Stimulated activated CD4-positive, alpha-beta T cell treated with anti-CD3 and anti-CD28 coated beads, Interleukin-4, amount 100 ng/mL, for 4 hours (primary cell): ENCODE results near the gene KIF26B.
"Not testable (repeated sequence)": the region's sequence is repeated elsewhere in the genome, so short reads cannot be mapped to it uniquely, and the experiment has no call there.

Experiments
- DNase-seq, 2 experiments: peaks; one replicate each; pipeline ENCODE4 v3.0.0-alpha.2; 2020

The KIF26B gene

DNA sequence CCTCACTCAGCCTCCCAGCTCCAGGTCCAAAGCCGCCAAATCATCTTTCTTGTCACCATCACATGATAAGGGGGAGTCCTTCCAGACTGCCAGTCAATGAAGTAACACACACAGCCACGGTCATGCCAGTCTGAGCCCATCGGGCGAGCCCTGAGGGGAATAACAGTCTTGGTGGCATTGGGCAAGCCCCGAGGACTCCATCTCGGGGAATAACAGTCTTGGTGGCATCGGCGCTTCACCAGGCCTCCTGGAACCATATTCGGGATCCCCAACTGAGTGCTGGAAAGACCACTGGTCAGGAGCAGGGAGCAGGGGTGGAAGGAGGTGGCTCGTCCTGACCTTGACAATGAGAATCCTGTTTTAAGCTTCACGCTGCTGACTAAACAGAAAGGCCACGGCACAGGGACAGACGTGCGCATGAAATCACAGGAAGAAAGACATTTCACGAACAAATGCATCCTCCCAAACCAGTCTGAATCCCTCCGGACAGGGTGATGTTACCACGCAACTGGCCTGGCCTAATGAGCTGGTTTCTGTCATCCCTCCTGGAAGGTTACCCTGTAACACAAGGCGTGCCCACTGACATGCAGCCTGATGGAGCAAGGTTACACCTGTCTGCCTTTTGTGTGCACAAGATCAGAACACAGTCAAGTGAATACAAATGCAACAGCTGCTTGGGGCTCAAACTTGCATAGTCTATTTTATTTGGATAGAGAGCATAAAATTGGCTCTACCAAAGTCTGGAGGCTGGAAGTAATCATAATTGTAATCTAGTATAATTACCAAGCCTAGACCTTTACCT lies 517.4 kb downstream of the KIF26B start:
- no peak for DNase-seq

DNA sequence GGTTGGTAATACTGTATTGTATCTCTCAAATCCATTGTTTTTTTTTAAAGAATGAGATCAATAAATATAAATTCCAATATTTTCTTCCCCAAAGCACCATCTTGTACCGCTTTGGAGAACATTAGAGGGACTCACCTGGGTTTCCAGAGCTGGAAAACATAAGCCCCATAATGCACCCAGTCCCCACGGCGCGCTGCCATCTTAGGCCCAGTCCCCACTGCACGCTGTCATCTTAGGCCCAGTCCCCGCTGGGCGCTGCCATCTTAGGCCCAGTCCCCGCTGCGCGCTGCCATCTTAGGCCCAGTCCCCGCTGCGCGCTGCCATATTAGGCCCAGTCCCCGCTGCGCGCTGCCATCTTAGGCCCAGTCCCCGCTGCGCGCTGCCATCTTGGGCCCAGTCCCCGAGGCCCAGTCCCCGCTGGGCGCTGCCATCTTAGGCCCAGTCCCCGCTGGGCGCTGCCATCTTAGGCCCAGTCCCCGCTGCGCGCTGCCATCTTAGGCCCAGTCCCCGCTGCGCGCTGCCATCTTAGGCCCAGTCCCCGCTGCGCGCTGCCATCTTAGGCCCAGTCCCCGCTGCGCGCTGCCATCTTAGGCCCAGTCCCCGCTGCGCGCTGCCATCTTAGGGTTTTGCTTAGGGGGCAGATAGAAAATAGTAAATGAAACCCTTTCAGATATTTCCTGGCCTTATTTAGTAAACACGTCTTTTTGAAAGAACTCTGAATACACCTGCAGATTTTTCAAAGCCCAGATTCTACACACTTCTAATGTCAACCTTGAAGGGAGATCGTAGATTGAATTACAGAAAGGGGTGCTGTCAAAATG lies 518.3 kb downstream of the KIF26B start:
- DNase-seq, result not testable (repeated sequence)

GRCh38 chr1:245673881-245674414 lies 519.2 kb downstream of the KIF26B start:
- DNase-seq, result no peak

DNA sequence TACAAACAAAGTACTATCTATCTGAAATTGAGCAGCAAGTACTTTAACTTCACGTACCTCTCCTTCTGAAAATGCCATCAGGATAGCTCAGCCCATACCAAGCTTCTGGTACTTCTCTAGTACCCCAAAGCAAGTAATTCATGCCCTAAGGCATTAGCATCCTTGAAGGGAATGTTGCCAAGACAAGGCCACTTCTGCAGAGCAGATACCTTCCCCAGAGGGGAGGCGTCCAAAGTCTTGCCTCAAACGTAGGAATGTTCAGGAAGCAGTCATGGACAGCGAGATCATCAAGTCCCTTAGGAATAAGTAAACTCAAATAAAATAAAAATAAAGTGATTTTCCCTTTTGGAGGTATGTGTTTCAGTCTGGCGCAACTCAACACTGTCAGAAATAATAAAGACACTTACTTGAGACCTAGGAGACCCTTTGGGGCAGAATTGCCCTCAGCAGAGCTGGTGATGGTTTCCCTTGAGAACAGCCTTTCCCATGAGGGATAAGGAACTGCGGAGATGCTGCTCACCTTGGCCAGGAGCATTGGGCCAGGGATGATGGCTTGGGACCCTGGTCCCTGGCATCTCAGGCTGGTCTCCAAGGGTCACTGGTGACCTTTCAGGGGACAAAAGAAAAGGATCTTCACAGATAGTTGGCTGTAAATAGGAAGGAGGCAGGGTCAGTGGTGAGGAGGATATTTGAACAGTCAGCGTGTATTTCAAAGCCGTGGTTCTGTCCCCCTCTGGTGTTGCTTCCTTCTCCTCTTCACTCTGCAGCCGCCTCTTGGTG lies 522.9 kb downstream of the KIF26B start:
- no peak for DNase-seq

GRCh38 chr1:245678860-245679411 lies 524.2 kb downstream of the KIF26B start:
- DNase-seq, result no peak

DNA sequence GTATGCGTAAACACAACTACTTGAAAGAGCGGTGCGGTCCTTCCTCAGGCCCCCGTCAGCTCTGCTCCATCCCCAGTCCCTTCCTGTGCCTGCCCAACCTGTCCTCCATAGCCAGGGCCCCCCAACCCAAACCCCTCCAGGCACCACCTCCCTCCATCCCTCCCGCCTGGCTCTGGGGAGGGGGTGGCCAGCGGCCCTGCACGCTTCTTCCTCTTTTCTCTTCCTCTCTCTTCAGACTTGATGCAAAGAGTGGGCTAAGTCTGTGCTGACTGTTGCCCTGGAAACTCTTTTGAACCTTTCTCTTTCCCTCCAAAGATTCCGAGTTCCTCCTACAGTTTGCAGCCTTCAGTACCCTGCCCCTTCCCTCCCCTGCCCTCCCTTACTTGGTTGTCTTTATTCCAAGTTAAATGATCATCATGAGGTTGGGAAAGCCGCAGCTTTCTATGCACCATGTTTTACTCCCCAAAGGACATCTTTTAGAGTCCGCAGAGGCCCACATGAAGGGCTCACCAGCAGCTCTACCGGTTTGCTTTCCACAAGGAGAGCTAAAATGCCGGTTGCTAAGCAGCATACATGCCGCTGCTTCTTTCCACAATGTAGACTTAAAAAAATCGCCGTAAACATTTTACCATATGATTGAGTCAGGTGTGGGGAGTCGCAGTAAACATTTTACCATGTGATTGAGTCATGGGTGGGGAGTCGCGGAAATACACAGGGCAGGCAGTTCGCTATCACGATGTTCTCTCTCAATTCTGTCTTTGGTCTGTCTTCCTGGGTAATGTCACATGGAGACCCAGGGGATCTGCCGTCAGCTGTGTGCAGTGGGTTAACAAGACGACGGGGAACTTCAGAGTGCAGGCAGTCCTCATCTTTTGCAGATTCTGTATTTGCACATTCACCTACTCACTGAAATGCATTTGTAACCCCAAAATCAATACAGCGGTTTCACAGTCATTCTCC lies 525.3 kb downstream of the KIF26B start:
- DNase-seq, result no peak

- DNase-seq, result no peak
These were observed 528.1 kb downstream of the KIF26B start for GRCh38 chr1:245682638-245683628.

DNA sequence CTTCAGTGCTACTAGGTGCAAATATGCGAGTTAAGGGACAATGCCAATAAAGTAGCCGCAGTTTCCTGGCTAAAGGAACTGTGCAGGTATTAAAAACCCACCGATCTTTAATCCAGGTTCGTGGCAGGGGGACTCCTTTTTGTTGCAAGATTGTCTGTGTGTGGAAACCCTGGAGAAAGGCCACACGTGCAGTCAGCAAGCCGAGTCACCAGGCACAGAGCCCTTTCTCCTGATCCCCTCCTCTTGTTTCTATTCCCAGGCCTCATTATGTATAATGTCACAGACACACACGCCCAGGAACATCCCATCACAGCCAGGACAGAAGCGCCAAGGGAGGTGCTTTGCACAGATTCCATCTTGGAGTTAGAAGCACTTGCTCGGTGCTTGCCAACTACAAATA lies 528.9 kb downstream of the KIF26B start:
- no peak for DNase-seq

DNA sequence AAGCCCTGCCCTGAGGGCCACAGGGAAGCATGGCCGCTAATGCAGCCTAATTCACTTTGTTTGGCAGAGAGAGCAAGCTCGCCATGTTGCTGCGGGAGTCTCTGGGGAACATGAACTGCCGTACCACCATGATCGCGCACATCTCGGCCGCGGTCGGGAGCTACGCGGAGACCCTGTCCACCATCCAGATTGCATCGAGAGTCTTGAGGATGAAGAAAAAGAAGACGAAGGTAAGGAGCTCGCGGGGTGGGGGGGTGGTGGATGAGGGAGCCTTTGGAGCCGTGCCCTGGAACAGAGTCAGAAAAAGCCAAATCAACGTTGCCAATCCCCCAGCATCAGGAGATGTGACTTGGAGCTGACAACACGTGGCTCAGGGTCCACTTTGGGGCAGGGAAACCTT lies 529.4 kb downstream of the KIF26B start:
- DNase-seq, result no peak

- no peak for DNase-seq
These were observed 529.8 kb downstream of the KIF26B start for GRCh38 chr1:245684571-245684970.

DNA sequence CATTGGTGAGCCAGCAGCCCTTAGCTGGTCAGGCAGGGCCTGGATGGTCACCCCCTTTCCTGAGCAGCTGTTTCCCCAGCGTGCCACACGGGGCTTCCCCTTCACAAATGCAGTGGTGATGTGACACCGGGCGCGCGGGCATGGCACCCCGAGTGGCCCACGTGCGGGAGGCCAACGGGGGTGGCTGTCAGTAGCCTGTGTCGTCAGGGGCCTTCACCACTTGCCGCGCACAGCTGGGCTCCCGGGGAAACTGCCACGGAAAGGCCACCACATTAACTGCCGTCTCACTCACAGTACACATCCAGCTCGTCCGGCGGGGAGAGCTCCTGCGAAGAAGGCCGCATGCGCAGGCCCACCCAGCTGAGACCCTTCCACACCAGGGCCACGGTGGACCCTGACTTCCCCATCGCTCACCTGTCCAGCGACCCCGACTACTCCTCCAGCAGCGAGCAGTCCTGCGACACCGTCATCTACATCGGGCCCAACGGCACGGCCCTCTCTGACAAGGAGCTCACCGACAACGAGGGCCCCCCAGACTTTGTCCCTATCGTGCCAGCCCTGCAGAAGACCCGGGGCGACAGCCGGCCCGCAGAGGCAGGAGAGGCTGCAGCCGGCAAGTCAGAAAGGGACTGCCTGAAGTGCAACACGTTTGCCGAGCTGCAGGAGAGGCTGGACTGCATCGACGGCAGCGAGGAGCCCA lies 530.5 kb downstream of the KIF26B start:
- DNase-seq, result no peak

DNA sequence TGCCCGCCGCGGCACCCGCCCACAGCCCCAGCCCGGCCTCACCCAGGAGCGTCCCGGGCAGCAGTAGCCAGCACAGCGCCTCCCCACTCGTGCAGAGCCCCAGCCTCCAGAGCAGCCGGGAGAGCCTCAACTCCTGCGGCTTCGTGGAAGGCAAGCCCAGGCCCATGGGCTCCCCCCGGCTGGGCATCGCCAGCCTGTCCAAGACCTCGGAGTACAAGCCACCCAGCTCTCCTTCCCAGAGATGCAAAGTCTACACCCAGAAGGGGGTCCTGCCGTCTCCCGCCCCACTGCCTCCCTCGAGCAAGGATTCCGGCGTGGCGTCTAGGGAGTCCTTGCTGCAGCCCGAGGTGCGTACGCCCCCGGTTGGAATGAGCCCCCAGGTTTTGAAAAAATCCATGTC lies 531.2 kb downstream of the KIF26B start:
- no peak for DNase-seq

GRCh38 chr1:245686446-245687030 lies 531.8 kb downstream of the KIF26B start:
- no peak for DNase-seq

DNA sequence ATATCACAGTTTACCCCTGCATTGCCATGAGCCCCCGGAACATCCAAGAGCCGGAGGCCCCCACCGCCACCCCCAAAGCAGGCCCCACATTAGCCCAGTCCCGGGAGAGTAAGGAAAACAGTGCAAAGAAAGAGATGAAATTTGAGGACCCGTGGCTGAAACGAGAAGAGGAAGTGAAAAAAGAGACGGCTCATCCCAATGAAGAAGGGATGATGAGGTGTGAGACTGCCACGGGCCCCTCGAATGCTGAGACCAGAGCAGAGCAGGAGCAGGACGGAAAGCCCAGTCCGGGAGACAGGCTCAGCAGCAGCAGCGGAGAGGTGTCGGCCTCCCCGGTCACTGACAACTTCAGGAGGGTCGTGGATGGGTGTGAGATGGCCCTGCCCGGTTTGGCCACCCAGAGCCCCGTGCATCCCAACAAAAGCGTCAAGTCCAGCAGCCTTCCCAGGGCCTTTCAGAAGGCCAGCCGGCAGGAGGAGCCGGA lies 532.4 kb downstream of the KIF26B start:
- no peak for DNase-seq

- no peak for DNase-seq
These were observed 533.1 kb downstream of the KIF26B start for GRCh38 chr1:245687636-245688535.

- DNase-seq, result no peak
These were observed 534.0 kb downstream of the KIF26B start for GRCh38 chr1:245688536-245689453.
